Uterus (tissue), 4 donors: ENCODE data around the gene ATP6AP1. TPM values are rescaled to one million over a fixed set of nuclear protein-coding genes. Genes with fewer than 3 reads are reported as not detected.

Experiments
- DNase-seq, 2 donors: peaks; one replicate each; pipeline ENCODE4 v3.0.0-alpha.2; 2019 to 2020
- H3K27ac ChIP-seq, 2 donors: fragments of 200-600 bp; sonication (generic); 1 replicate in 1 of 2; 2 replicates in 1 of 2; pipeline ENCODE4 v1.5.1; 2016 to 2018
- H3K27me3 ChIP-seq, 2 donors: fragments of 200-600 bp; sonication (generic); one replicate each; pipeline ENCODE4 v1.5.1; 2018 to 2019; ENCODE audit warnings: control low read depth in 1 of 2
- H3K36me3 ChIP-seq, 2 donors: fragments of 200-600 bp; sonication (generic); one replicate each; pipeline ENCODE4 v1.5.1; 2019; ENCODE audit warnings: control low read depth in 1 of 2
- H3K4me1 ChIP-seq, 2 donors: fragments of 200-600 bp; sonication (generic); one replicate each; pipeline ENCODE4 v1.5.1; 2018 to 2019; ENCODE audit warnings: control low read depth in 1 of 2
- H3K4me3 ChIP-seq, 2 donors: fragments of 200-600 bp; sonication (generic); 1 replicate in 1 of 2; 2 replicates in 1 of 2; pipeline ENCODE4 v1.5.1; 2018 to 2019; ENCODE audit warnings: mild to moderate bottlenecking in 1 of 2
- H3K9me3 ChIP-seq, 2 donors: fragments of 200-600 bp; sonication (generic); one replicate each; pipeline ENCODE4 v1.5.1; 2019; ENCODE audit warnings: control low read depth in 1 of 2
- CTCF ChIP-seq, 4 experiments: fragments of 200-600 bp in 2 of 4; fragments of 450-650 bp in 2 of 4; sonication (generic) in 2 of 4; IDR thresholded peaks; one replicate each; pipeline ENCODE4 v1.5.1; 2016 to 2019; ENCODE audit warnings: antibody characterized with exemption in 4 of 4, mild to moderate bottlenecking in 2 of 4, moderate library complexity in 1 of 4
- POLR2A ChIP-seq, 2 donors: fragments of 450-650 bp; IDR thresholded peaks; one replicate each; pipeline ENCODE4 v1.6.1; 2016; ENCODE audit warnings: antibody characterized with exemption in 2 of 2, mild to moderate bottlenecking in 1 of 2, moderate library complexity in 1 of 2
- intact Hi-C: fragments of 100-400 bp; cut with DNase I; formaldehyde crosslinking; loops from one replicate; pipeline ENCODE4 v1.15.1; 2023; ENCODE audit warnings: low total_unique reads
- total RNA-seq, 4 donors: library from RNA; depleted of rRNA in 3 of 4; stranded (reverse); fragments of >200 nt in 3 of 4; gene quantifications; one replicate each; pipeline versions ENCODE4 v1.1.0 to v1.2.4, GENCODE V29; 2014 to 2023
- donor health status: DM: yes; HTN: yes; CAD: no.

The ATP6AP1 gene
- total RNA-seq, 4 donors from 2014 or later, result 5.1 to 71.3 (median 42.1) TPM

GRCh38 chrX:154430916-154431315 lies 2.4 kb downstream of the ATP6AP1 start:
- intact Hi-C loops, result no loop called here
- no peak overlapping the region for H3K4me3 ChIP-seq
- no peaks in the 10 kb centered on the region for H3K9me3 ChIP-seq
- no peaks in the 10 kb centered on the region for H3K4me1 ChIP-seq
- DNase-seq, result no peak
- TF ChIP-seq POLR2A (IDR thresholded peaks at IDR 0.05) (no peak), CTCF (IDR thresholded peaks at IDR 0.05) (no peak)
- H3K36me3 ChIP-seq, result no peaks in the 10 kb centered on the region
- no peak overlapping the region for H3K27ac ChIP-seq
- no peaks in the 10 kb centered on the region for H3K27me3 ChIP-seq

- no peaks in the 10 kb centered on the region for H3K27me3 ChIP-seq
- no peak for DNase-seq
- no peaks in the 10 kb centered on the region for H3K36me3 ChIP-seq
- H3K4me1 ChIP-seq, result no peaks in the 10 kb centered on the region
- no peaks in the 10 kb centered on the region for H3K9me3 ChIP-seq
- no peak overlapping the region for H3K27ac ChIP-seq
- H3K4me3 ChIP-seq, result no peak overlapping the region
- intact Hi-C loops, result no loop called here
- no peak for TF ChIP-seq CTCF (IDR thresholded peaks at IDR 0.05)
- no peak for TF ChIP-seq POLR2A (IDR thresholded peaks at IDR 0.05)
These were observed 2.9 kb downstream of the ATP6AP1 start for GRCh38 chrX:154431341-154431740.

- no peaks in the 10 kb centered on the region for H3K36me3 ChIP-seq
- no peak for DNase-seq
- H3K27me3 ChIP-seq, result no peaks in the 10 kb centered on the region
- no peaks in the 10 kb centered on the region for H3K4me1 ChIP-seq
- no peak overlapping the region for H3K27ac ChIP-seq
- no peak for TF ChIP-seq POLR2A (IDR thresholded peaks at IDR 0.05)
- no peak for TF ChIP-seq CTCF (IDR thresholded peaks at IDR 0.05)
- intact Hi-C loops, result no loop called here
- no peak overlapping the region for H3K4me3 ChIP-seq
- H3K9me3 ChIP-seq, result no peaks in the 10 kb centered on the region
These were observed 3.7 kb downstream of the ATP6AP1 start for GRCh38 chrX:154432210-154432609.

- Histone ChIP-seq H3K4me1 (peaks cover 0 to 2% of the 10 kb centered on the region in 2 donors), H3K4me3 (no peak overlapping the region), H3K27me3 (no peaks in the 10 kb centered on the region), H3K27ac (no peak overlapping the region), H3K9me3 (no peaks in the 10 kb centered on the region), H3K36me3 (no peaks in the 10 kb centered on the region)
- TF ChIP-seq POLR2A (IDR thresholded peaks at IDR 0.05), result no peak
- no peak for TF ChIP-seq CTCF (IDR thresholded peaks at IDR 0.05)
- DNase-seq, result no peak
- intact Hi-C loops, result no loop called here
These were observed 5.1 kb downstream of the ATP6AP1 start for GRCh38 chrX:154433605-154434004.

GRCh38 chrX:154434394-154435168 lies 6.1 kb downstream of the ATP6AP1 start:
- no peaks in the 10 kb centered on the region for H3K36me3 ChIP-seq
- no peak overlapping the region for H3K4me3 ChIP-seq
- intact Hi-C loops, result no loop called here
- H3K9me3 ChIP-seq, result no peaks in the 10 kb centered on the region
- no peak overlapping the region for H3K27ac ChIP-seq
- DNase-seq, result no peak
- TF ChIP-seq POLR2A (IDR thresholded peaks at IDR 0.05) (no peak), CTCF (IDR thresholded peaks at IDR 0.05) (no peak)
- no peaks in the 10 kb centered on the region for H3K27me3 ChIP-seq
- peaks cover 0 to 6% of the 10 kb centered on the region in 2 donors for H3K4me1 ChIP-seq
